NCI-H1417 treated with DMSO at 0.1 percent for 48 hours (cell line): ENCODE measurements around the gene FURIN.
"Not testable (repeated sequence)": the region's sequence is repeated elsewhere in the genome, so short reads cannot be mapped to it uniquely, and the experiment has no call there.

Experiments
- DNase-seq: peaks from one replicate; lab custom pipeline; 2025; lab: John Stamatoyannopoulos, UW

The FURIN gene

DNA sequence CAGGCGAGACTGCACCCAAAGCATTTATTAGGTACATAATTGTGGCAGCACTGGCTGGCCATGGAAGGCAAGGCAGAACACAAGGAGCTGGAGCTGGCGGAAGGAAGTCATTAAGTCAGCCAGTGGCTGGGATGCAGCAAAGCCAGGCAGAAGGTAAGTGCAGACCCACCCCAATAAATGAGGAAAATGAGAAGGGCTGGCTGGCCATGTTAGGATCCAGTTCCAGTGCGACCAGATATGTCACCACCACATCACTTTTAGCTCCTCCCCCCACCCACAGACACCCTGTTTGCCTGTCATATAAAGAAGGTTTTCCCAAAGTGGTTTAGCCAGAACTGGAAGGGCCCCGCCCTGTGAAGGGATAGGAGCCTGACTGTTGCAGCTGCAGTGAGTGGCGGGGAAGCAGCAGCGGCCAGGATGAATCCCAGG, at the start of gene FURIN:
Gene FURIN (plus strand): TSS at position 328 of the 429 bp plus-strand sequence. CDS start 7,153 bp downstream, outside the sequence.
- no peak for DNase-seq

GRCh38 chr15:90819390-90819789, 49.0 kb upstream of the FURIN start:
- DNase-seq: no peak

- DNase-seq: no peak
These were observed 48.5 kb upstream of the FURIN start for GRCh38 chr15:90819850-90820249.

DNA sequence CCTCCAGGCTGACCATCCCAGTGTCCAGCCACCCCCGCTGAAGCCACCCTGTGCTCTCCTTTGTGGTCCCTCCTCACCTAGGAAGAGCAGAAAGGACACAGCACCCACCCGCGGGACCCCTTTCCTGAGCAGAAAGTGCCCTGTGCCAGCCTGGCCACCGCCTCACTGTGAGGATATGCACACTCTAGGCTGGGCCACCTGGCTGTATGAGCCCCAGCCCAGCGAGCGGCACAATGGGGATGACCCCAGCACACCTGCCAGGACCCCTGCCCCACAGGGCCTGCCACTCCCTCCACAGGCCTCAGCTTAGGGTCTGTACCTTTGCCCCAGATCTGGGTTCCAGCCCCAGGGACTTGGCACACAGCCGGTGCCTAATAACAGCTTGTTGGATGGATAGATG, 47.9 kb upstream of the FURIN start:
- DNase-seq: no peak

- DNase-seq: no peak
These were observed 46.0 kb upstream of the FURIN start for GRCh38 chr15:90822204-90822955.

- DNase-seq: no peak
These were observed 44.9 kb upstream of the FURIN start for GRCh38 chr15:90823455-90823974.

- not testable (repeated sequence) for DNase-seq
These were observed 43.1 kb upstream of the FURIN start for GRCh38 chr15:90825115-90825899.

DNA sequence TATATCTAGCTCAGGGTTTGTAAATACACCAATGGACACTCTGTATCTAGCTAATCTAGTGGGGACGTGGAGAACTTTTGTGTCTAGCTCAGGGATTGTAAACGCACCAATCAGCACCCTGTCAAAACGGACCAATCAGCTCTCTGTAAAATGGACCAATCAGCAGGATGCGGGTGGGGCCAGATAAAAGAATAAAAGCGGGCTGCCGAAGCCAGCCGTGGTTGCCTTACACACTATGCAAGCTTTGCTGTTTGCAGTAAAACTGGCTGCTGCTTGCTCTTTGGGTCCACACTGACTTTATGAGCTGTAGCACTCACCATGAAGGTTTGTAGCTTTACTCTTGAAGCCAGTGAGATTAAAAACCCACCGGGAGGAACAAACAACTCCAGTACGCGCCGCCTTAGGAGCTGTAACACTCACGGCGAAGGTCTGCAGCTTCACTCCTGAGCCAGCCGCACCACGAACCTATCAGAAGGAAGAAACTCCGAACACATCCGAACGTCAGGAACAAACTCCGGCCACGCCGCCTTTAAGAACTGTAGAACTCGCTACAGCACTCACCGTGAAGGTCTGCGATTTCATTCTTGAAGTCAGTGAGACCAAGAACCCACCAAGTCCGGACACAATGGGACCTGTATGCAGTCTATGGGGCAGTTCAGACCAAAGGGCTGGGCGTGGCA, 42.0 kb upstream of the FURIN start:
- DNase-seq: not testable (repeated sequence)

- no peak for DNase-seq
These were observed 41.4 kb upstream of the FURIN start for GRCh38 chr15:90826886-90827435.

DNA sequence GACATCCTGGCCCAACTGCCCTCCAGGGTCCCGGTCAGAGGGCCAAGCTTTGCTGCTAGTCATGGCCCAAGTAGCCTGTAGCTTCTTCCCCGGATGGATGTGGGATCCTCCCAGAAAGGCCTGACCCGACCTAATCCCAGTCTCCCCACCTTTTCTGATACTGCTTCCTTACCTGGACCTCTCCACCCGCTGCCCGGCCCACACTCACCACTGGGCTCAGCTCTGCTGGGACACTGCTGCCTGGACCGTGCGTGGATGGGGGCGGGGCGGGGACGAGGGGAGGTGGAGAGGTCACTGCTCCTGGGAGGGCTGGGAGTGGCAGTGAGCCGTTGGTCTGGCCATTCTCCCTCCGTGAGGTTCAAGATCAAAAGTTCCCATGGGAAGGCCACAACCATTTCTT, 40.3 kb upstream of the FURIN start:
- DNase-seq: no peak

DNA sequence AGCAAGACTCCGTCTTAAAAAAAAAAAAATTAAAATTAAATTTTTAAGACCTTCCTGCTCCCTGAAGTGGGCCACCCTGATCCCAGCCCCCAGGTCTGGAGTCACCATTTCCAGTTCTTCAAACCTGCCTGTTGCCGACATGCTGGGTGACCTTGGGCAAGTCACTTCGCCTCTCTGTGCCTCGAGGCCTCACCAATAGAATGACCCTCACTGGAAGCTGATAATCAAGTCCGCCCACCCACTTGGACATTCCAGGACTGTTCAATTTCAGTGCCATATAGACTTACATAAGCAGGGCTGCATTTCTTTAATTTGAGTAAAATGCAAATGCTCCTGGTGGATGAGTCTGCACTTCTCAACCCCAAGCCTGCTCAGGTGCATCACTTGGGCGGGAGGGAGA, 39.3 kb upstream of the FURIN start:
- DNase-seq: no peak

GRCh38 chr15:90829942-90830440, 38.4 kb upstream of the FURIN start:
- DNase-seq: no peak

DNA sequence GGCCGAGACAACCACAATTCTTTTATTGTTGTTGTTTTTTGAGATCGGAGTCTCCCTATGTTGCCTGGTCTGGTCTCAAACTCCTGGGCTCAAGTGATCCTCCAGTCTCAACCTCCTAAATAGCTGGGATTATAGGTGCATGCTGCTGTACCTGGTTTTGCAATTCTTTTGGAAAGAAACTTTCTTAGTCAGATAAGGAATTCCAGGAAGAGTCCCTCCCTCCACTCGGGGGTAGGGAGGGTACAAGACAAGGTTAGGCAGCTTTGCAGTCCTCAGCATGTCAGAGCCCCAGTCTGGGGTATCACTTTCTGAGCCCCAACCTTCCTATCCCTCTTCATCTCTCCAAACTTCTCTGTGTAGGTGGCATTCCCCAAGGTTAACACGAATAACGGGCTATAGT, 33.8 kb upstream of the FURIN start:
- DNase-seq: no peak

- no peak for DNase-seq
These were observed 32.0 kb upstream of the FURIN start for GRCh38 chr15:90836296-90836871.

DNA sequence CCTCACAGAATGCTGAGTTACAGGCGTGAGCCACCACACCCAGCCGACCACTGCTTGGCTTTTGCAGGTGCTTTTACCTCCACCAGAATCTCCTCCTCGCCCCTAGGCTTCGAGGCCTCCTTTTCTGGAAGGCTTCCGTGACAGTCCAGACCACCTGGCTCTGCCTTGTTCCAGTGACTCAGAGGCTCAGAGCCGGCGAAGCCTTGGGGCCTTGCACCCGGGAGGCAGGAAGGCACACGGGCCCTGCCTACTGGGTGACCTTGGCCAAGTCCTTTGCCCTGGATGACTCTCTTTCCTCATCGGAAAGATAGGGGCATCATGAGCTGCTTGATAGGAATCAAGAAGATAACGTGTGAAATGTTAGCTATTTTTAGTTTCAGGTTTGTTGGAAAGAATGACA, 31.3 kb upstream of the FURIN start:
- no peak for DNase-seq

GRCh38 chr15:90838139-90838538, 30.2 kb upstream of the FURIN start:
- no peak for DNase-seq

DNA sequence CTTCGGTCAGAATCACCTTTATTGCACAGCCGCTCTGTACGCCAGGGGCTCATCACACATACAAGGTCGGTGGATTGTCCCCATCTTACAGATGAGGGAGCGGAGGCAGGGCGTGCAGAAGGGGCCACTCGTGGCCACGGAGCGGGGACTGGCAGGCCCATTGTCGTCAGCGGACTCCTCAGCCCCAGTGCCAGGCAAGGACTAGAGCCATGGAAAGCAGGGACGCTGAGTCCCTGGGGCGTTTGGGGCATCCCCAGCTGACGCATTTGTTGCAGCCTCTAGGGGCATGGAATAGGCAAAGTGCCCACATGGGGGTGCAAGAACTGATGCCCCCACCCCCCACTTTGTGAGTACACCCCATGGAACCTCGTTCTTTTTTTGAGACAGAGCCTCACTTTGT, 29.8 kb upstream of the FURIN start:
- no peak for DNase-seq

DNA sequence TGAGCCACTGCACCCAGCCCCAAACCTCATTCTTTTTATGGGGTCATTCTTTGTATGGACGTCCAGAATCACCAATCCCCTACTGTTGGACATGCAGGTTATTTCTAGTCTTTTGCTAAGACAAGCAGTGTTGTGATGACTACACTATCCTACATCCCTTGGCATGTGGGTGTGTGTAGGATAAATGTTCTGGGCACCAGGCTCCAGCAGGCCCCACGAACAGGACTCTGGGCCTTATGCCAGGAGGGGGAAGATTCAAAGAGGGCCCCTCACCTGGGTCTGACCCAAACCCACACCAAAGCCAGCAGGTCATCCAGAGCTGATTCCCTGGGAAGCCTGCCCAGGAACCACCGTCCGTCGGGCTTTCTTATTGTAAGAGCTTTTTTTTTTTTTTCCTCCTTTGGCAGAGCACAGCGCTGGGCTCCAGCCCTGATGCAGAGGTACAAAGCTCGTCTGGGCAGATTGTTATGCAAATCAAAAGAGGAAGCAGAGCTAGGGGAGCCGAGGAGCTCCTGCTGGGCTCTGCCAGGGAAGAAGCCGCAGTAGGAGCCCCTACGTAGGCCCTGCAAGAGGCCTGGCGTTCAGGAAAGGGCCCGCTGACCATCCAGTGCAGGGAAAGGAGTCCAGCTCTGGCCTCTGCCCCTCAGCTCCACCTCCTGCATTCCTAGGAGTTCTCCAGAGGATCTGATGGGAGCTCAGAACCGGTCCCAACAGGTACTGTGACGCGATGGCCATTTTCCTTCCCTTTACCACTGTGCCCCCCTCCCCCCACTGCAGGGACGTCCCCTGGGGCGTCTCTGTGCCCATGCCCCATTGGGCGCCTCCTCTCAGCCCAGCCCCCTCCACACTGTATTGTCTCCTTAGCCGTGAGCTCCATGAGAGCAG, 29.0 kb upstream of the FURIN start:
- DNase-seq: no peak

- DNase-seq: no peak
These were observed 28.1 kb upstream of the FURIN start for GRCh38 chr15:90840157-90840855.

DNA sequence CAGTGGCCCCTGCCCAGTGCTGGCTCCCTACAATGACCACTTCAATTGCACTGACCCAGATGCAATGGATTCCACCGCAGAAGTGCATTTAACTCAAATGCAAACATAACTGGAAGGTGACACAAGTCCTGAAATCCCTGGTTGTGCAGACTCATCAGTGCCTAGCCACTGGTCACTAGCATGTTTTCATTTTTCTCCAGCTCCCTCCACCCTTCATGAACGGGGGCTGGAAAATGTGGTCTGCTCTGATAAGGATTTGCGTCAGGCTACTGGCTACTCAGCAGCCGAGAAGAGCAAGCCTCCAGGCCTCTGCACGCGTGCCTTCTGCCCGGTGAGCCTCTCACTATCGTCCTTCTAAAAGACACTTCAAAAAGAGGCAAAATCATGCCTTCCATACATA, 27.4 kb upstream of the FURIN start:
- no peak for DNase-seq
